ENCODE results near the gene BHLHE23.

BHLHE23 gene

GRCh38 chr20:63007360-63007645 is 539 bp upstream of the BHLHE23 start:
- no peak for TF ChIP-seq TAF1 (IDR thresholded peaks at IDR 0.05; ENCODE audit: borderline replicate concordance, insufficient read depth, low read length)
- no peak for TF ChIP-seq SIN3A (IDR thresholded peaks at IDR 0.05; ENCODE audit: borderline replicate concordance, insufficient read depth, low read length)

- TF ChIP-seq POLR2AphosphoS5 (IDR thresholded peaks at IDR 0.05; ENCODE audit: low read depth, low read length) (no peak), FOXP2 (optimal IDR thresholded peaks at IDR 0.05; ENCODE audit: borderline replicate concordance, extremely low read depth, extremely low read length, insufficient read depth) (no peak), SIN3A (IDR thresholded peaks at IDR 0.05; ENCODE audit: borderline replicate concordance, insufficient read depth, low read length) (no peak), TAF1 (IDR thresholded peaks at IDR 0.05; ENCODE audit: borderline replicate concordance, insufficient read depth, low read length) (no peak), REST (IDR thresholded peaks at IDR 0.05; ENCODE audit: insufficient read depth in 1 of 2, low read depth in 2 of 2, low read length in 2 of 2) (no peak)
Observed at GRCh38 chr20:63005862-63006539, 763 bp downstream of the BHLHE23 start.

- TF ChIP-seq POLR2AphosphoS5 (IDR thresholded peaks at IDR 0.05; ENCODE audit: low read depth, low read length) (no peak), REST (IDR thresholded peaks at IDR 0.05; ENCODE audit: insufficient read depth in 1 of 2, low read depth in 2 of 2, low read length in 2 of 2) (no peak), FOXP2 (optimal IDR thresholded peaks at IDR 0.05; ENCODE audit: borderline replicate concordance, extremely low read depth, extremely low read length, insufficient read depth) (no peak), TAF1 (IDR thresholded peaks at IDR 0.05; ENCODE audit: borderline replicate concordance, insufficient read depth, low read length) (no peak), SIN3A (IDR thresholded peaks at IDR 0.05; ENCODE audit: borderline replicate concordance, insufficient read depth, low read length) (no peak)
Observed at GRCh38 chr20:63005365-63005861, 1.4 kb downstream of the BHLHE23 start.

- TF ChIP-seq FOXP2 (optimal IDR thresholded peaks at IDR 0.05; ENCODE audit: borderline replicate concordance, extremely low read depth, extremely low read length, insufficient read depth) = no peak
- TF ChIP-seq REST (IDR thresholded peaks at IDR 0.05; ENCODE audit: insufficient read depth in 1 of 2, low read depth in 2 of 2, low read length in 2 of 2) = no peak
- no peak for TF ChIP-seq POLR2AphosphoS5 (IDR thresholded peaks at IDR 0.05; ENCODE audit: low read depth, low read length)
- TF ChIP-seq SIN3A (IDR thresholded peaks at IDR 0.05; ENCODE audit: borderline replicate concordance, insufficient read depth, low read length) = no peak
- TF ChIP-seq TAF1 (IDR thresholded peaks at IDR 0.05; ENCODE audit: borderline replicate concordance, insufficient read depth, low read length) = no peak
Observed at GRCh38 chr20:63004607-63005364, 2.0 kb downstream of the BHLHE23 start.

- TF ChIP-seq REST (IDR thresholded peaks at IDR 0.05; ENCODE audit: insufficient read depth in 1 of 2, low read depth in 2 of 2, low read length in 2 of 2) (no peak), SIN3A (IDR thresholded peaks at IDR 0.05; ENCODE audit: borderline replicate concordance, insufficient read depth, low read length) (no peak), POLR2AphosphoS5 (IDR thresholded peaks at IDR 0.05; ENCODE audit: low read depth, low read length) (no peak), TAF1 (IDR thresholded peaks at IDR 0.05; ENCODE audit: borderline replicate concordance, insufficient read depth, low read length) (no peak), FOXP2 (optimal IDR thresholded peaks at IDR 0.05; ENCODE audit: borderline replicate concordance, extremely low read depth, extremely low read length, insufficient read depth) (no peak)
Observed at GRCh38 chr20:63003546-63003945, 3.2 kb downstream of the BHLHE23 start.
